HL-60 (cell line): ENCODE results near the gene MTHFSD.

Source experiments
- DNase-seq, 2 experiments: peaks; one replicate each; pipeline ENCODE4 v3.0.0-alpha.2; 2010 to 2020; ENCODE audit warnings: low read depth in 1 of 2, low spot score in 1 of 2
- H3K27ac ChIP-seq: fragments of 250-450 bp; sonication (Bioruptor Pico); replicated peaks from 2 replicates; pipeline ENCODE4 v1.5.1; 2020; ENCODE audit warnings: mild to moderate bottlenecking, moderate library complexity
- H3K27me3 ChIP-seq: fragments of 250-450 bp; sonication (Bioruptor Pico); 2 replicates; pipeline ENCODE4 v1.5.1; 2021; ENCODE audit warnings: mild to moderate bottlenecking, moderate library complexity; ENCODE audit not compliant: insufficient read depth, poor library complexity, severe bottlenecking
- H3K4me3 ChIP-seq: replicated peaks from 2 replicates; pipeline ENCODE4 v1.5.1; 2011; ENCODE audit warnings: mild to moderate bottlenecking, control low read depth, low read length; ENCODE audit not compliant: insufficient read depth
- GABPA ChIP-seq: IDR thresholded peaks from 2 replicates; pipeline ENCODE4 v1.6.1; 2012; ENCODE audit warnings: low read depth
- POLR2AphosphoS5 ChIP-seq: IDR thresholded peaks from 2 replicates; pipeline ENCODE4 v1.6.1; 2012; ENCODE audit warnings: low read depth
- REST ChIP-seq: IDR thresholded peaks from 2 replicates; pipeline ENCODE4 v1.6.1; 2012; ENCODE audit warnings: low read depth; ENCODE audit not compliant: insufficient replicate concordance
- SPI1 ChIP-seq: IDR thresholded peaks from 2 replicates; pipeline ENCODE4 v1.6.1; 2012; ENCODE audit warnings: low read depth, mild to moderate bottlenecking, borderline replicate concordance
- TF ChIP-seq, protein P1 (sequence below): IDR thresholded peaks from one replicate; pipeline ENCODE4 v1.5.1; 2011; ENCODE audit warnings: low read length, control low read depth, inconsistent platforms; ENCODE audit not compliant: insufficient read depth

MTHFSD gene

DNA sequence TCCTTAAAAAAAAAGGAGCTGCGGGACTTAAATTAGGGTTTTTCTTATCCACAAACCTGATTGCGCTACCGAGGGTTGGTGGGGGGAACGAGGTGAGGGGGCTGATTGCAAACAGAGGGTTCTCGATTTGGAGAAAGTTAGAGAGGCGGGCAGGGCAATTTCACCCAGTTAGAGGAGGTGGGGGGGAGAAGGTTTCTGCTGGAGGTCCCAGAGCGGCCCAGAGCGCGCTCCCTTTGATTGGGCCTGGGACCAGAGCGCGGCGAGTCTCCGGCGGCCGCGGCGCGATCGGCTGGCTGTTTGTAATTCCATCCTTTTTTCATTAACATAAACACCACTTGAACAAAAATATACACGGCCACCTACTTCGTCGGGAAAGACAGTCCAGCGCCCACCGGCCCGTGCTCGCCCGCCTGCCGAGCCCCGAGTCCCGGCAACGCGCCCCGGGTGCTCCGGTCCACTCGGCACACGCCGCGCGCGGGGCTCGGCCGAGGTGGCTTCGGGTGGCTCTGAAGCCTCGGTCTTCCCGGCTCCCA, 58.0 kb downstream of the MTHFSD start:
- Histone ChIP-seq H3K27ac (no peak overlapping the region), H3K4me3 (no peak overlapping the region), H3K27me3 (no peaks in the 10 kb centered on the region)
- DNase-seq = no peak
- no peak for TF ChIP-seq GABPA
- no peak for TF ChIP-seq POLR2AphosphoS5
- no peak for TF ChIP-seq SPI1
- TF ChIP-seq, protein P1, sequence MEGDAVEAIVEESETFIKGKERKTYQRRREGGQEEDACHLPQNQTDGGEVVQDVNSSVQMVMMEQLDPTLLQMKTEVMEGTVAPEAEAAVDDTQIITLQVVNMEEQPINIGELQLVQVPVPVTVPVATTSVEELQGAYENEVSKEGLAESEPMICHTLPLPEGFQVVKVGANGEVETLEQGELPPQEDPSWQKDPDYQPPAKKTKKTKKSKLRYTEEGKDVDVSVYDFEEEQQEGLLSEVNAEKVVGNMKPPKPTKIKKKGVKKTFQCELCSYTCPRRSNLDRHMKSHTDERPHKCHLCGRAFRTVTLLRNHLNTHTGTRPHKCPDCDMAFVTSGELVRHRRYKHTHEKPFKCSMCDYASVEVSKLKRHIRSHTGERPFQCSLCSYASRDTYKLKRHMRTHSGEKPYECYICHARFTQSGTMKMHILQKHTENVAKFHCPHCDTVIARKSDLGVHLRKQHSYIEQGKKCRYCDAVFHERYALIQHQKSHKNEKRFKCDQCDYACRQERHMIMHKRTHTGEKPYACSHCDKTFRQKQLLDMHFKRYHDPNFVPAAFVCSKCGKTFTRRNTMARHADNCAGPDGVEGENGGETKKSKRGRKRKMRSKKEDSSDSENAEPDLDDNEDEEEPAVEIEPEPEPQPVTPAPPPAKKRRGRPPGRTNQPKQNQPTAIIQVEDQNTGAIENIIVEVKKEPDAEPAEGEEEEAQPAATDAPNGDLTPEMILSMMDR = no peak
- no peak for TF ChIP-seq REST

DNA sequence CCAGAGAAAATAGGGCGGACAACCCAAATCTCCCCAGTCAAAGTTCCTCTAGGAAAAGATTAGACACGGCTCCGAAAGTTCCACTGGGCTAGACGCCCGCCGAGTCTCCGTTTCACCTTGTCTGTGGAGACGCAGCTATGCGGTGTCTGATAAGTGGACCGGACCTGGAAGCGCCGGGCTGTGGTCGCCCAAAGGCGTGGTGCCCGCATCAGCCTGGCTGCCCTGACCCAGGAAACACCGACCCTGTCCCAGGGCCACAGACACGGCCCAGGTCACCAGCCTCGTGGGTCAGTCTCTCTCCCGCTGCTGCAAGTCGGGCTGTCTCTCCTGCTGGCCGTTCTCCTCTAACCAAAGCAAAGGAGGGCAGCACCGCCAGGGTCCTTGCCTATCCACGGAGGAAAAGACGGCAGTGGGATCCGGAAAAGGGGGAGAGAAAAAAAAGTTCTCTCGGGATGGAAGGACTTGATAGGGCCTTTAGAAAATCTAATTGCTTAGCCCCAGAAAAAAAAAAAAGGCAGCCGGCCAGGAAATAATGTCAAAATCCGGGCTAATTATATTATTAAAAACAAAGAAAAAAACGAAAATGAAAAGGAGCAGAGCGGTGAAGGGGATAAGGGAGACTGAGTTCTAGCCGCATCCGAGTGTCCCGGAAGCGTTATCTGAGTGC, 58.6 kb downstream of the MTHFSD start:
- H3K4me3 ChIP-seq = no peak overlapping the region
- H3K27ac ChIP-seq = no peak overlapping the region
- TF ChIP-seq GABPA (no peak), POLR2AphosphoS5 (no peak)
- no peak for DNase-seq
- H3K27me3 ChIP-seq = no peaks in the 10 kb centered on the region

- no peak for TF ChIP-seq SPI1
- no peak for TF ChIP-seq POLR2AphosphoS5
- no peak for TF ChIP-seq GABPA
- TF ChIP-seq, protein P1 = no peak
- TF ChIP-seq REST = no peak
- DNase-seq = no peak
- no peak overlapping the region for H3K4me3 ChIP-seq
- H3K27ac ChIP-seq = no peak overlapping the region
- no peaks in the 10 kb centered on the region for H3K27me3 ChIP-seq
Measured at GRCh38 chr16:86495756-86496261, 59.2 kb downstream of the MTHFSD start.

GRCh38 chr16:86495357-86495701, 59.7 kb downstream of the MTHFSD start:
- no peak for TF ChIP-seq SPI1
- TF ChIP-seq POLR2AphosphoS5 = no peak
- no peak for TF ChIP-seq REST
- TF ChIP-seq, protein P1 = no peak
- TF ChIP-seq GABPA = no peak
- Histone ChIP-seq H3K4me3 (no peak overlapping the region), H3K27ac (no peak overlapping the region), H3K27me3 (no peaks in the 10 kb centered on the region)
- DNase-seq = no peak
